AG04450 (cell line): Measurements from ENCODE around the gene PA2G4. TPM values are rescaled to one million over a fixed set of nuclear protein-coding genes. Genes with fewer than 3 reads are reported as not detected.
A peak's percentile ranks its signal among the peaks of the same experiment; 100 is the strongest.

Experiments used
- CTCF ChIA-PET: fragments of 300-600, 350-600 bp; formaldehyde crosslinking; extraction: SDS; loops from one replicate; lab custom pipeline; 2022; ENCODE audit warnings: antibody characterized with exemption, inconsistent platforms; lab: Charles Lee
- POLR2A ChIA-PET: fragments of 350-600 bp; formaldehyde crosslinking; extraction: SDS; loops from one replicate; lab custom pipeline; 2021; ENCODE audit warnings: antibody characterized with exemption, inconsistent platforms; lab: Yijun Ruan, JAX
- DNase-seq: peaks from one replicate; pipeline ENCODE4 v3.0.0-alpha.2; 2011; ENCODE audit warnings: low read depth, low spot score
- H3K27ac ChIP-seq: one replicate; pipeline ENCODE4 v1.5.1; 2012; ENCODE audit warnings: low read depth, low read length, control low read depth
- H3K27me3 ChIP-seq: one replicate; pipeline ENCODE4 v1.6.0; 2012; ENCODE audit warnings: low read length; ENCODE audit not compliant: control insufficient read depth, insufficient read depth
- H3K4me3 ChIP-seq: 2 replicates; pipeline ENCODE4 v1.5.1; 2011; ENCODE audit warnings: mild to moderate bottlenecking, low read depth, low read length, control low read depth
- H3K9me3 ChIP-seq: 2 replicates; pipeline ENCODE4 v1.5.1; 2012; ENCODE audit warnings: low read length; ENCODE audit not compliant: control insufficient read depth, insufficient read depth
- CTCF ChIP-seq: IDR thresholded peaks from 2 replicates; pipeline ENCODE4 v1.5.1; 2011; ENCODE audit warnings: low read depth, low read length, control low read depth, inconsistent platforms
- polyA plus RNA-seq: library from polyadenylated mRNA; depleted of rRNA; stranded (reverse); fragments of >200 nt; gene quantifications from 2 replicates; pipeline ENCODE4 v1.2.3, GENCODE V29; 2011

The PA2G4 gene
- polyA plus RNA-seq, 1 experiment = 223 TPM

DNA sequence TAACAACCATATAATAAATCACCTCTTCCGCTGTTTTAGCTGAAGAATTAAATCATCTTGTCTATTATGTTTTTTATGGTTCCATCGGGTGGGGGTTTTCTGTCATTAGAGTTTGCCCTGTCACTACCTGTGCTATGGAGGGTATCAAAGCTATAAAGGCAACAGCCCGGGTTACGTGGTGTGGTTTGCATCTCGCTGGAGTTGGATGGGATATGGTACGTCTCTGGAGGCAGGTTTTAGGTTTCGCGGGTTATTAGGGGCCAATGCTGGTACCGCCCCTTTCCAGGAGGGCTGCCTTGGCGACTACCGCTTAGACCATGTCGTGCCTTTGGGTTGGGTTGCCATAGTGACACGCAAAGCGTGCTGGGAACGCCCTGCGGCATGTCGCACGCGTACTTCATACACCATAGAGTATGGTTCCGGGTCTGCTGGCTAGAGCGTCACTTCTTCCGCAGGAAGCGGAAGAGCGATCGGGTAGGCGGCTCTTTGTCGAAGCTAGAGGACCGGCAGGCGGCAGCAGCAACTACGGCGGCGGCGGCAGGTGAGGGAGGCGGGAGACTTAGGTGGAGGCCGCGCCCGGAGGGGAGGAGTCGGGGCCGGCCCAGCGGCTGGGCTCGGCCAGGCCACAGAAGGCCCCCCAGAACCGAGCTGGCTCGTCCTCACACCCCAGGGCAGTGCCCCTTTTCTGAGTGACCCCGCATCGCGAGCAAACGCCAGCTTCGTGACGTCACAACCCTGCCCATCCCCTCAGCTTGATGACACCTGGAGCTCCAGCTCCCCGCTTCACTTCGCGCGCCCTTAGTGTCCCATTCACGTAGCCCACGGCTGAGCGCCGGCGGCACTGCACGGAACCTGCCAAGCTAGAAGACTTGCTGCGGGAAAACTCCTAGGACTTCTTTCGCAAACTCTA lies 13.7 kb downstream of the PA2G4 start, which contains the start of gene ZC3H10:
Gene ZC3H10, plus strand, starts transcription at position 489 of the 910 bp plus-strand sequence. CDS start 2,297 bp downstream, outside the sequence.
- ChIA-PET CTCF (interaction anchor here (0.5 to 5.3 kb wide), 18 partner anchors 10 to 1910 kb away, joined by 3 to 96 read pairs (median 4); partner anchors contain the start of genes CNPY2, ESYT1, PA2G4 and RNF41), POLR2A (interaction anchor here (0.5 to 3.6 kb wide), 14 partner anchors 9 to 149 kb away, joined by 3 to 42 read pairs (median 6); partner anchors contain the start of genes ESYT1, MYL6, PA2G4 and RAB5B)
- TF ChIP-seq CTCF = peak; percentile 62
- Histone ChIP-seq H3K4me3 (peak within 1 kb of the TSS; percentile 93), H3K9me3 (no peaks in the 10 kb centered on the region; the same call in 1 of the 2 replicates), H3K27me3 (no peaks in the 10 kb centered on the region), H3K27ac (peak within 1 kb of the TSS; percentile 90)
- peak; percentile 99 for DNase-seq

DNA sequence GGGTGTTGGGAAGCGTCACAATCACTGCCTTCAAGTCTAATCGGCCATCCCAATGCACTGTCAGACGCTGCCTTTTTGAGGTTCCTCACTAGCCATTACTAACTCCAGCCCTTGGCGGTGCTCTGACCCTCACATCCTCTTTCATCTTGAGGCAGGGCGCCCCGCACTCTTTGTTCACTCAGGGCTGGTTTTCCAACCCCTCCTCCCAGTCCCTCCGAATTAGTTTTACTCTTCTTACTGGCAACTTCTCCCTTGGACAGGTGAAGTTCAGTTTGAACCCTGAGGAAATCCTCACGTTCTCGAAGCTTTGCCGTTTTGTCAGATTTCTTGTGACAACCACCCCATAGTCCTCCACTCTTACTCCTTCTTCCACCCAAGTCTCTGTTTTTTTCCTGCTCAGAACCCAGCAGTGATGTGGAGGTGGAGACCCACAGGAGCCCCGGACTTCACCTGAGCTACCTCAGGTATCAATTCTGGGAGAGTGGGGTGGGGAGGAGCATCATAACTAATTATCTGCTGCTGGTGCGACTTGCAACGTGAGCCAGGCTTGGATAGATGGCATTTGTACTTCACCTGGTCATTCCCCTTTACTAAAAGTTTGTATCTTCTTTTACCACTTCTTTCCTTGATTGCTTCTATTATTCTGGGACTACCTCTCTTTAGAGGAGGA lies 14.5 kb downstream of the PA2G4 start:
- ChIA-PET CTCF (interaction anchor here (0.6 to 5.3 kb wide), 17 partner anchors 9 to 380 kb away, joined by 3 to 96 read pairs (median 4); partner anchors contain the start of genes CNPY2, ESYT1, PA2G4 and RNF41), POLR2A (interaction anchor here (0.6 to 3.6 kb wide), 17 partner anchors 9 to 150 kb away, joined by 3 to 42 read pairs (median 6); partner anchors contain the start of genes ESYT1, MYL6, PA2G4 and RAB5B)
- H3K4me3 ChIP-seq = peak overlapping the region; percentile 92
- no peak for TF ChIP-seq CTCF
- peak overlapping the region; percentile 84 for H3K27ac ChIP-seq
- H3K9me3 ChIP-seq = no peaks in the 10 kb centered on the region; the same call in 1 of the 2 replicates
- DNase-seq = no peak
- H3K27me3 ChIP-seq = no peaks in the 10 kb centered on the region

- no peaks in the 10 kb centered on the region for H3K27me3 ChIP-seq
- no peak overlapping the region for H3K27ac ChIP-seq
- no peaks in the 10 kb centered on the region; the same call in 1 of the 2 replicates for H3K9me3 ChIP-seq
- peak; percentile 90 for DNase-seq
- CTCF ChIA-PET = interaction anchor here (0.6 to 5.3 kb wide), 18 partner anchors 9 to 148 kb away, joined by 3 to 96 read pairs (median 5); partner anchors contain the start of genes ESYT1, MYL6, PA2G4 and RNF41
- TF ChIP-seq CTCF = peak; percentile 84
- H3K4me3 ChIP-seq = peak overlapping the region; percentile 92
- POLR2A ChIA-PET = interaction anchor here (0.6 to 3.6 kb wide), 10 partner anchors 8 to 102 kb away, joined by 3 to 40 read pairs (median 4); partner anchors contain the start of genes ESYT1, MYL6, RNF41 and SMARCC2
Observed at GRCh38 chr12:56119361-56119796, 15.0 kb downstream of the PA2G4 start.

GRCh38 chr12:56120158-56120846 lies 15.9 kb downstream of the PA2G4 start:
- H3K4me3 ChIP-seq = no peak overlapping the region
- peak overlapping the region; percentile 22 for H3K27ac ChIP-seq
- no peak for TF ChIP-seq CTCF
- DNase-seq = no peak
- H3K27me3 ChIP-seq = no peaks in the 10 kb centered on the region
- H3K9me3 ChIP-seq = no peaks in the 10 kb centered on the region; the same call in 1 of the 2 replicates
- ChIA-PET POLR2A (interaction anchor here (0.6 to 3.6 kb wide), 7 partner anchors 7 to 101 kb away, joined by 3 to 40 read pairs (median 5); partner anchors contain the start of genes ESYT1, MYL6, RNF41 and SMARCC2), CTCF (interaction anchor here (0.6 to 5.3 kb wide), 16 partner anchors 8 to 148 kb away, joined by 3 to 96 read pairs (median 6); partner anchors contain the start of genes ESYT1, MYL6, PA2G4 and RNF41)
